ENCODE data around the gene FAR2.

FAR2 gene

GRCh38 chr12:29314416-29314815 lies 165.3 kb downstream of the FAR2 start:
- peaks cover 63% of the 10 kb centered on the region for H3K36me3 ChIP-seq
- H3K27me3 ChIP-seq, result no peaks in the 10 kb centered on the region
- no peak overlapping the region for H3K4me3 ChIP-seq (ENCODE audit: low read depth in 1 of 2, low read length in 1 of 2)
- H3K27ac ChIP-seq, result no peak overlapping the region
- no peaks in the 10 kb centered on the region for H3K9me3 ChIP-seq
- H3K4me1 ChIP-seq (ENCODE audit: control insufficient read depth in 1 of 2, insufficient read depth in 1 of 2, low read depth in 1 of 2, low read length in 1 of 2), result peaks cover 0 to 6% of the 10 kb centered on the region in 2 experiments
- TF ChIP-seq CTCF (IDR thresholded peaks at IDR 0.05), result no peak

- Histone ChIP-seq H3K9me3 (no peaks in the 10 kb centered on the region), H3K27ac (peak overlapping the region; percentile 60)
Measured at GRCh38 chr12:29316752-29317151, 167.7 kb downstream of the FAR2 start.

GRCh38 chr12:29317556-29318363 lies 168.7 kb downstream of the FAR2 start:
- H3K36me3 ChIP-seq, result peaks cover 64% of the 10 kb centered on the region
- no peaks in the 10 kb centered on the region for H3K27me3 ChIP-seq
- no peaks in the 10 kb centered on the region for H3K9me3 ChIP-seq
- H3K4me1 ChIP-seq (ENCODE audit: control insufficient read depth in 1 of 2, insufficient read depth in 1 of 2, low read depth in 1 of 2, low read length in 1 of 2), result peaks cover 0 to 6% of the 10 kb centered on the region in 2 experiments
- H3K27ac ChIP-seq, result peak overlapping the region; percentile 60
- no peak overlapping the region for H3K4me3 ChIP-seq (ENCODE audit: low read depth in 1 of 2, low read length in 1 of 2)
- TF ChIP-seq CTCF (IDR thresholded peaks at IDR 0.05), result peak; percentile 42

More at GRCh38 chr12:29316752-29317151, 167.7 kb downstream of the FAR2 start:
- Histone ChIP-seq H3K36me3 (peaks cover 64% of the 10 kb centered on the region), H3K4me3 (ENCODE audit: low read depth in 1 of 2, low read length in 1 of 2) (no peak overlapping the region), H3K27me3 (no peaks in the 10 kb centered on the region), H3K4me1 (ENCODE audit: control insufficient read depth in 1 of 2, insufficient read depth in 1 of 2, low read depth in 1 of 2, low read length in 1 of 2) (peaks cover 0 to 6% of the 10 kb centered on the region in 2 experiments)
- no peak for TF ChIP-seq CTCF (IDR thresholded peaks at IDR 0.05)

GRCh38 chr12:29320295-29321085 lies 171.4 kb downstream of the FAR2 start:
- Histone ChIP-seq H3K4me3 (ENCODE audit: low read depth in 1 of 2, low read length in 1 of 2) (no peak overlapping the region), H3K9me3 (no peaks in the 10 kb centered on the region), H3K27ac (no peak overlapping the region), H3K36me3 (peaks cover 55% of the 10 kb centered on the region), H3K27me3 (no peaks in the 10 kb centered on the region), H3K4me1 (ENCODE audit: control insufficient read depth in 1 of 2, insufficient read depth in 1 of 2, low read depth in 1 of 2, low read length in 1 of 2) (peaks cover 0 to 6% of the 10 kb centered on the region in 2 experiments)
- TF ChIP-seq CTCF (IDR thresholded peaks at IDR 0.05), result no peak

GRCh38 chr12:29322157-29322556 lies 173.1 kb downstream of the FAR2 start:
- Histone ChIP-seq H3K27me3 (no peaks in the 10 kb centered on the region), H3K4me1 (ENCODE audit: control insufficient read depth in 1 of 2, insufficient read depth in 1 of 2, low read depth in 1 of 2, low read length in 1 of 2) (peaks cover 0 to 6% of the 10 kb centered on the region in 2 experiments), H3K27ac (no peak overlapping the region), H3K9me3 (no peaks in the 10 kb centered on the region), H3K4me3 (ENCODE audit: low read depth in 1 of 2, low read length in 1 of 2) (no peak overlapping the region), H3K36me3 (peaks cover 45% of the 10 kb centered on the region)
- no peak for TF ChIP-seq CTCF (IDR thresholded peaks at IDR 0.05)

Data from neutrophil (primary cell).